HepG2 (cell line): Measurements from ENCODE around the gene ATP8B2. TPM values are rescaled to one million over a fixed set of nuclear protein-coding genes. Genes with fewer than 3 reads are reported as not detected.

Experiments
- ARHGAP35 ChIP-seq: sonication (generic); formaldehyde crosslinking; IDR thresholded peaks from 2 replicates; pipeline ENCODE4 v1.9.0; 2022; ENCODE audit warnings: mild to moderate bottlenecking, inconsistent platforms, moderate library complexity, missing genetic modification reagents, borderline replicate concordance
- ARNTL ChIP-seq: sonication (generic); formaldehyde crosslinking; IDR thresholded peaks from 2 replicates; pipeline ENCODE4 v1.4.0; 2020; ENCODE audit warnings: mild to moderate bottlenecking, missing genetic modification reagents
- MBNL3 ChIP-seq: fragments of 250-450 bp; sonication (Bioruptor Pico); conservative IDR thresholded peaks from 2 replicates; pipeline ENCODE4 v1.8.0; 2022; ENCODE audit warnings: mild to moderate bottlenecking, inconsistent platforms
- MIER2 ChIP-seq: IDR thresholded peaks from 2 replicates; pipeline ENCODE4 v1.6.1; 2016; ENCODE audit warnings: missing biosample characterization, missing genetic modification reagents
- RXRB ChIP-seq: IDR thresholded peaks from 2 replicates; pipeline ENCODE4 v1.6.1; 2016; ENCODE audit warnings: borderline replicate concordance, missing genetic modification reagents, missing compliant biosample characterization
- SALL2 ChIP-seq: sonication (generic); formaldehyde crosslinking; IDR thresholded peaks from 2 replicates; pipeline ENCODE4 v1.8.1; 2023; ENCODE audit warnings: mild to moderate bottlenecking, missing genetic modification reagents, inconsistent platforms
- SOX13 ChIP-seq, 3 experiments: fragments of 450-650 bp in 1 of 3; sonication (generic) in 1 of 3; formaldehyde crosslinking in 1 of 3; IDR thresholded peaks in 2 of 3; conservative IDR thresholded peaks in 1 of 3; 2 replicates each; pipeline versions ENCODE4 v1.5.0 to v1.6.1; 2016 to 2020; ENCODE audit warnings: antibody characterized with exemption in 1 of 3, mild to moderate bottlenecking in 1 of 3, missing compliant biosample characterization in 1 of 3, missing genetic modification reagents in 1 of 3, moderate library complexity in 1 of 3
- SRSF9 ChIP-seq: fragments of 200-400 bp; formaldehyde crosslinking; IDR thresholded peaks from 2 replicates; pipeline ENCODE4 v1.6.1; 2018; ENCODE audit warnings: borderline replicate concordance, mild to moderate bottlenecking, low read depth, low read length; ENCODE audit not compliant: insufficient read depth, poor library complexity, severe bottlenecking
- ZFX ChIP-seq: sonication (generic); formaldehyde crosslinking; IDR thresholded peaks from 2 replicates; pipeline ENCODE4 v1.4.0; 2020; ENCODE audit warnings: mild to moderate bottlenecking, low read depth, missing genetic modification reagents, moderate library complexity
- ZFY ChIP-seq: sonication (generic); formaldehyde crosslinking; IDR thresholded peaks from 2 replicates; pipeline ENCODE4 v1.4.0; 2020; ENCODE audit warnings: missing genetic modification reagents
- ZNF260 ChIP-seq: sonication (generic); formaldehyde crosslinking; IDR thresholded peaks from 2 replicates; pipeline ENCODE4 v1.4.0; 2020; ENCODE audit warnings: missing genetic modification reagents, low read depth, mild to moderate bottlenecking, borderline replicate concordance
- ZNF367 ChIP-seq: sonication (generic); formaldehyde crosslinking; IDR thresholded peaks from 2 replicates; pipeline ENCODE4 v1.4.0; 2020; ENCODE audit warnings: missing genetic modification reagents, borderline replicate concordance
- ZNF484 ChIP-seq: sonication (generic); formaldehyde crosslinking; IDR thresholded peaks from 2 replicates; pipeline ENCODE4 v1.5.1; 2020; ENCODE audit warnings: mild to moderate bottlenecking, low read depth, missing genetic modification reagents, borderline replicate concordance
- polyA plus RNA-seq, 8 experiments: library from polyadenylated mRNA; depleted of rRNA in 3 of 8; stranded (reverse) in 7 of 8; unstranded in 1 of 8; fragments of >200 nt; fragmentation: Illumina TruSeq in 4 of 8; extraction: Trizol in 4 of 8; gene quantifications; 2 replicates each; pipeline versions ENCODE4 v1.2.1 to v1.2.3, GENCODE V29; 2011 to 2016; ENCODE audit warnings: low read depth in 4 of 8, missing spikeins in 1 of 8, mixed read lengths in 1 of 8; ENCODE audit not compliant: insufficient read depth in 1 of 8
- total RNA-seq, 5 experiments: library from RNA; depleted of rRNA; stranded (reverse); fragments of >200 nt; fragmentation: Illumina TruSeq; extraction: Trizol; gene quantifications; 2 replicates each; pipeline ENCODE4 v1.2.3, GENCODE V29; 2016; ENCODE audit warnings: low read depth in 1 of 5
- TF ChIP-seq, protein P1 (sequence below): sonication (generic); formaldehyde crosslinking; IDR thresholded peaks from 2 replicates; pipeline ENCODE4 v1.8.0; 2022; ENCODE audit warnings: missing genetic modification reagents, mild to moderate bottlenecking, borderline replicate concordance
- TF ChIP-seq, protein P2 (sequence below): sonication (generic); formaldehyde crosslinking; IDR thresholded peaks from 2 replicates; pipeline ENCODE4 v1.9.0; 2021; ENCODE audit warnings: mild to moderate bottlenecking, missing genetic modification reagents
- TF ChIP-seq, protein P3 (sequence below): sonication (generic); formaldehyde crosslinking; IDR thresholded peaks from 2 replicates; pipeline ENCODE4 v1.5.0; 2020; ENCODE audit warnings: mild to moderate bottlenecking, missing genetic modification reagents, borderline replicate concordance

The ATP8B2 gene
- total and polyA plus RNA-seq, 2 of the 13 experiments (the other 11 are each of a cell fraction or from before 2014, with no cell fraction given): 20.4 to 39.3 TPM

DNA sequence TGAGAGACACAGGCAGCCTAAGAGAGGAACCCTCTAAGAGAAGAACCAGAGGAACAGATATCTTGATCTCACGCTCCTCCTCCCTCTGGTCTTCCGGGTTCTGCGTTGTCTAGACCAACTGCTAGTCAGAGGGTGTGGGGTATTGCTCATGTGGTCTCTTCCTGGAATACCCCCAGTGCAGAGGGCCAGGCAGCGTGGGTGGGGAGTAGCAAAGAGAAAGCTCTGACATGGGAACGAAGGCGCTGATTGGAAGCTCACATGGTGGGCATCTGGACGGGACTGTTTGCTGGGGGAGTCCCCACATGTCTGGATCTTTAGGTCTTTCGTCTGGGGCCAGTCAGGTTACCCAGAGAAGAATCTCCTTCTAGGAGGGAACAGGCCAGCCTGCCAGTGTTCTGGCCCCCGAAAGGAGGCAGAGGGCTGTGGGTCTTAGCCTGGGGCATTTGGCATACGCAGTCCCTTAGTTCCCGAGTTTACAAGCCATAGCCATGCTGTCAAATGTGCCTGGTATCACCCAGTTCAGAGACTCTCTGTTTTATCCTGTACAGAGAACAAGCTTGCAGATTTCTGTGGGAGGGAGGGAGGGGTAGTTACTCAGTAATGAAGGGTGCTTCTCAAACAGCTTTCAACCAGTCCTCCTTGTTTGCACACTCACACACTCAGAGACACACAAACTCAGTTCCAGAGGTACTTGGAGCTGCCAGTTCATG lies 61.5 kb downstream of the ATP8B2 start (continued):
- no peak for TF ChIP-seq SRSF9
- no peak for TF ChIP-seq MBNL3 (CRISPR knock-in tag)
- TF ChIP-seq SALL2 (CRISPR knock-in tag): no peak
- TF ChIP-seq ZNF367 (CRISPR knock-in tag): no peak
- no peak for TF ChIP-seq ZNF260
- TF ChIP-seq, protein P1, sequence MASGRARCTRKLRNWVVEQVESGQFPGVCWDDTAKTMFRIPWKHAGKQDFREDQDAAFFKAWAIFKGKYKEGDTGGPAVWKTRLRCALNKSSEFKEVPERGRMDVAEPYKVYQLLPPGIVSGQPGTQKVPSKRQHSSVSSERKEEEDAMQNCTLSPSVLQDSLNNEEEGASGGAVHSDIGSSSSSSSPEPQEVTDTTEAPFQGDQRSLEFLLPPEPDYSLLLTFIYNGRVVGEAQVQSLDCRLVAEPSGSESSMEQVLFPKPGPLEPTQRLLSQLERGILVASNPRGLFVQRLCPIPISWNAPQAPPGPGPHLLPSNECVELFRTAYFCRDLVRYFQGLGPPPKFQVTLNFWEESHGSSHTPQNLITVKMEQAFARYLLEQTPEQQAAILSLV (CRISPR knock-in tag): no peak
- no peak for TF ChIP-seq ZNF484 (CRISPR knock-in tag)
- peak; percentile 24; the same call in 1 of the 2 replicates for TF ChIP-seq RXRB (CRISPR knock-in tag)
- no peak for TF ChIP-seq MIER2 (CRISPR knock-in tag)
- TF ChIP-seq SOX13 (IDR thresholded peaks at IDR 0.05): no peak
- 0 out of 4 replicates have a peak, but pooled peaks of 1 of the 2 experiments have one; percentile 2 for TF ChIP-seq SOX13 (CRISPR knock-in tag; conservative IDR thresholded peaks at IDR 0.05 in 1 of 2, IDR thresholded peaks at IDR 0.05 in 1 of 2)
- TF ChIP-seq, protein P2, sequence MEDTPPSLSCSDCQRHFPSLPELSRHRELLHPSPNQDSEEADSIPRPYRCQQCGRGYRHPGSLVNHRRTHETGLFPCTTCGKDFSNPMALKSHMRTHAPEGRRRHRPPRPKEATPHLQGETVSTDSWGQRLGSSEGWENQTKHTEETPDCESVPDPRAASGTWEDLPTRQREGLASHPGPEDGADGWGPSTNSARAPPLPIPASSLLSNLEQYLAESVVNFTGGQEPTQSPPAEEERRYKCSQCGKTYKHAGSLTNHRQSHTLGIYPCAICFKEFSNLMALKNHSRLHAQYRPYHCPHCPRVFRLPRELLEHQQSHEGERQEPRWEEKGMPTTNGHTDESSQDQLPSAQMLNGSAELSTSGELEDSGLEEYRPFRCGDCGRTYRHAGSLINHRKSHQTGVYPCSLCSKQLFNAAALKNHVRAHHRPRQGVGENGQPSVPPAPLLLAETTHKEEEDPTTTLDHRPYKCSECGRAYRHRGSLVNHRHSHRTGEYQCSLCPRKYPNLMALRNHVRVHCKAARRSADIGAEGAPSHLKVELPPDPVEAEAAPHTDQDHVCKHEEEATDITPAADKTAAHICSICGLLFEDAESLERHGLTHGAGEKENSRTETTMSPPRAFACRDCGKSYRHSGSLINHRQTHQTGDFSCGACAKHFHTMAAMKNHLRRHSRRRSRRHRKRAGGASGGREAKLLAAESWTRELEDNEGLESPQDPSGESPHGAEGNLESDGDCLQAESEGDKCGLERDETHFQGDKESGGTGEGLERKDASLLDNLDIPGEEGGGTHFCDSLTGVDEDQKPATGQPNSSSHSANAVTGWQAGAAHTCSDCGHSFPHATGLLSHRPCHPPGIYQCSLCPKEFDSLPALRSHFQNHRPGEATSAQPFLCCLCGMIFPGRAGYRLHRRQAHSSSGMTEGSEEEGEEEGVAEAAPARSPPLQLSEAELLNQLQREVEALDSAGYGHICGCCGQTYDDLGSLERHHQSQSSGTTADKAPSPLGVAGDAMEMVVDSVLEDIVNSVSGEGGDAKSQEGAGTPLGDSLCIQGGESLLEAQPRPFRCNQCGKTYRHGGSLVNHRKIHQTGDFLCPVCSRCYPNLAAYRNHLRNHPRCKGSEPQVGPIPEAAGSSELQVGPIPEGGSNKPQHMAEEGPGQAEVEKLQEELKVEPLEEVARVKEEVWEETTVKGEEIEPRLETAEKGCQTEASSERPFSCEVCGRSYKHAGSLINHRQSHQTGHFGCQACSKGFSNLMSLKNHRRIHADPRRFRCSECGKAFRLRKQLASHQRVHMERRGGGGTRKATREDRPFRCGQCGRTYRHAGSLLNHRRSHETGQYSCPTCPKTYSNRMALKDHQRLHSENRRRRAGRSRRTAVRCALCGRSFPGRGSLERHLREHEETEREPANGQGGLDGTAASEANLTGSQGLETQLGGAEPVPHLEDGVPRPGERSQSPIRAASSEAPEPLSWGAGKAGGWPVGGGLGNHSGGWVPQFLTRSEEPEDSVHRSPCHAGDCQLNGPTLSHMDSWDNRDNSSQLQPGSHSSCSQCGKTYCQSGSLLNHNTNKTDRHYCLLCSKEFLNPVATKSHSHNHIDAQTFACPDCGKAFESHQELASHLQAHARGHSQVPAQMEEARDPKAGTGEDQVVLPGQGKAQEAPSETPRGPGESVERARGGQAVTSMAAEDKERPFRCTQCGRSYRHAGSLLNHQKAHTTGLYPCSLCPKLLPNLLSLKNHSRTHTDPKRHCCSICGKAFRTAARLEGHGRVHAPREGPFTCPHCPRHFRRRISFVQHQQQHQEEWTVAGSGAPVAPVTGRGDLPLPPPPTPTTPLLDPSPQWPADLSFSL (CRISPR knock-in tag): peak; percentile 34; the same call in 1 of the 2 replicates
- no peak for TF ChIP-seq ARHGAP35 (CRISPR knock-in tag)
- TF ChIP-seq, protein P3, sequence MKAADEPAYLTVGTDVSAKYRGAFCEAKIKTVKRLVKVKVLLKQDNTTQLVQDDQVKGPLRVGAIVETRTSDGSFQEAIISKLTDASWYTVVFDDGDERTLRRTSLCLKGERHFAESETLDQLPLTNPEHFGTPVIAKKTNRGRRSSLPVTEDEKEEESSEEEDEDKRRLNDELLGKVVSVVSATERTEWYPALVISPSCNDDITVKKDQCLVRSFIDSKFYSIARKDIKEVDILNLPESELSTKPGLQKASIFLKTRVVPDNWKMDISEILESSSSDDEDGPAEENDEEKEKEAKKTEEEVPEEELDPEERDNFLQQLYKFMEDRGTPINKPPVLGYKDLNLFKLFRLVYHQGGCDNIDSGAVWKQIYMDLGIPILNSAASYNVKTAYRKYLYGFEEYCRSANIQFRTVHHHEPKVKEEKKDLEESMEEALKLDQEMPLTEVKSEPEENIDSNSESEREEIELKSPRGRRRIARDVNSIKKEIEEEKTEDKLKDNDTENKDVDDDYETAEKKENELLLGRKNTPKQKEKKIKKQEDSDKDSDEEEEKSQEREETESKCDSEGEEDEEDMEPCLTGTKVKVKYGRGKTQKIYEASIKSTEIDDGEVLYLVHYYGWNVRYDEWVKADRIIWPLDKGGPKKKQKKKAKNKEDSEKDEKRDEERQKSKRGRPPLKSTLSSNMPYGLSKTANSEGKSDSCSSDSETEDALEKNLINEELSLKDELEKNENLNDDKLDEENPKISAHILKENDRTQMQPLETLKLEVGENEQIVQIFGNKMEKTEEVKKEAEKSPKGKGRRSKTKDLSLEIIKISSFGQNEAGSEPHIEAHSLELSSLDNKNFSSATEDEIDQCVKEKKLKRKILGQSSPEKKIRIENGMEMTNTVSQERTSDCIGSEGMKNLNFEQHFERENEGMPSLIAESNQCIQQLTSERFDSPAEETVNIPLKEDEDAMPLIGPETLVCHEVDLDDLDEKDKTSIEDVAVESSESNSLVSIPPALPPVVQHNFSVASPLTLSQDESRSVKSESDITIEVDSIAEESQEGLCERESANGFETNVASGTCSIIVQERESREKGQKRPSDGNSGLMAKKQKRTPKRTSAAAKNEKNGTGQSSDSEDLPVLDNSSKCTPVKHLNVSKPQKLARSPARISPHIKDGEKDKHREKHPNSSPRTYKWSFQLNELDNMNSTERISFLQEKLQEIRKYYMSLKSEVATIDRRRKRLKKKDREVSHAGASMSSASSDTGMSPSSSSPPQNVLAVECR (CRISPR knock-in tag): peak; percentile 61; the same call in 1 of the 2 replicates
- 0 out of 2 replicates have a peak, but pooled peaks have one; percentile 19 for TF ChIP-seq ZFX (CRISPR knock-in tag)
- TF ChIP-seq ZFY (CRISPR knock-in tag): no peak
- no peak for TF ChIP-seq ARNTL (CRISPR knock-in tag)
